Trophoblast cell (in vitro differentiated cells and primary cell): Measurements from ENCODE around the gene SPOP.

Experiments used
- DNase-seq, 2 donors: peaks; one replicate each; pipeline ENCODE4 v3.0.0-alpha.2; 2016
- H2AFZ ChIP-seq: 2 replicates; pipeline ENCODE4 v1.6.1; 2013; ENCODE audit warnings: low read length, moderate library complexity, mild to moderate bottlenecking; ENCODE audit not compliant: insufficient read depth, poor library complexity
- H2AK5ac ChIP-seq: 2 replicates; pipeline ENCODE4 v1.6.1; 2013; ENCODE audit warnings: mild to moderate bottlenecking, low read length
- H2BK120ac ChIP-seq: 2 replicates; pipeline ENCODE4 v1.6.1; 2013; ENCODE audit warnings: low read length, mild to moderate bottlenecking, moderate library complexity; ENCODE audit not compliant: insufficient read depth, poor library complexity
- H2BK12ac ChIP-seq: 2 replicates; pipeline ENCODE4 v1.6.1; 2013; ENCODE audit warnings: mild to moderate bottlenecking, low read length, moderate library complexity
- H2BK5ac ChIP-seq: 2 replicates; pipeline ENCODE4 v1.6.1; 2013; ENCODE audit warnings: low read length, low read depth, moderate library complexity, mild to moderate bottlenecking; ENCODE audit not compliant: poor library complexity
- H3K14ac ChIP-seq: 2 replicates; pipeline ENCODE4 v1.6.1; 2013; ENCODE audit warnings: mild to moderate bottlenecking, low read length
- H3K18ac ChIP-seq: 2 replicates; pipeline ENCODE4 v1.6.1; 2013; ENCODE audit warnings: mild to moderate bottlenecking, low read length
- H3K23ac ChIP-seq: 2 replicates; pipeline ENCODE4 v1.6.1; 2013; ENCODE audit warnings: low read length
- H3K27ac ChIP-seq: 2 replicates; pipeline ENCODE4 v1.5.1; 2013; ENCODE audit warnings: low read depth, mild to moderate bottlenecking, inconsistent platforms, low read length, moderate library complexity
- H3K27me3 ChIP-seq: 2 replicates; pipeline ENCODE4 v1.6.1; 2013; ENCODE audit warnings: inconsistent platforms, mild to moderate bottlenecking, low read length, moderate library complexity; ENCODE audit not compliant: insufficient read depth
- H3K36me3 ChIP-seq, 2 experiments: 1 replicate in 1 of 2; 2 replicates in 1 of 2; pipeline ENCODE4 v1.6.1; 2013; ENCODE audit warnings: low read length in 2 of 2, mild to moderate bottlenecking in 2 of 2, moderate library complexity in 1 of 2; ENCODE audit not compliant: insufficient read depth in 2 of 2, control insufficient read depth in 1 of 2
- H3K4ac ChIP-seq: 2 replicates; pipeline ENCODE4 v1.6.1; 2013; ENCODE audit warnings: low read depth, mild to moderate bottlenecking, low read length, moderate library complexity
- H3K4me1 ChIP-seq, 2 experiments: 1 replicate in 1 of 2; 2 replicates in 1 of 2; pipeline ENCODE4 v1.6.1; 2013; ENCODE audit warnings: low read length in 2 of 2, mild to moderate bottlenecking in 2 of 2, moderate library complexity in 1 of 2; ENCODE audit not compliant: insufficient read depth in 2 of 2, control insufficient read depth in 1 of 2
- H3K4me2 ChIP-seq: 2 replicates; pipeline ENCODE4 v1.6.1; 2013; ENCODE audit warnings: inconsistent platforms, mild to moderate bottlenecking, low read length, moderate library complexity
- H3K4me3 ChIP-seq: 2 replicates; pipeline ENCODE4 v1.5.1; 2013; ENCODE audit warnings: mild to moderate bottlenecking, low read depth, low read length, inconsistent platforms
- H3K79me1 ChIP-seq: one replicate; pipeline ENCODE4 v1.6.1; 2013; ENCODE audit warnings: low read length
- H3K79me2 ChIP-seq: 2 replicates; pipeline ENCODE4 v1.6.1; 2013; ENCODE audit warnings: low read length, mild to moderate bottlenecking; ENCODE audit not compliant: control insufficient read depth, insufficient read depth, poor library complexity
- H3K9ac ChIP-seq: 2 replicates; pipeline ENCODE4 v1.6.1; 2013; ENCODE audit warnings: mild to moderate bottlenecking, low read length
- H3K9me3 ChIP-seq: 2 replicates; pipeline ENCODE4 v1.6.1; 2013; ENCODE audit warnings: low read depth, mild to moderate bottlenecking, control low read depth, inconsistent platforms, low read length; ENCODE audit not compliant: insufficient read depth
- H4K12ac ChIP-seq: 2 replicates; pipeline ENCODE4 v1.6.1; 2013; ENCODE audit warnings: low read depth, mild to moderate bottlenecking, low read length, moderate library complexity
- H4K8ac ChIP-seq: 2 replicates; pipeline ENCODE4 v1.6.1; 2013; ENCODE audit warnings: low read depth, mild to moderate bottlenecking, low read length, moderate library complexity
- H4K91ac ChIP-seq: one replicate; pipeline ENCODE4 v1.6.1; 2013; ENCODE audit warnings: low read depth, mild to moderate bottlenecking, low read length, moderate library complexity
- WGBS: extraction: QIAGEN DNeasy Blood & Tissue Kit; methylation state at CpG from one replicate; pipeline ENCODE4 v1.1.7; 2013; ENCODE audit warnings: missing lambda C conversion rate; ENCODE audit not compliant: insufficient read length, insufficient coverage; ENCODE audit errors: extremely low coverage; 5-methylcytosine and 5-hydroxymethylcytosine counted together

Gene SPOP

DNA sequence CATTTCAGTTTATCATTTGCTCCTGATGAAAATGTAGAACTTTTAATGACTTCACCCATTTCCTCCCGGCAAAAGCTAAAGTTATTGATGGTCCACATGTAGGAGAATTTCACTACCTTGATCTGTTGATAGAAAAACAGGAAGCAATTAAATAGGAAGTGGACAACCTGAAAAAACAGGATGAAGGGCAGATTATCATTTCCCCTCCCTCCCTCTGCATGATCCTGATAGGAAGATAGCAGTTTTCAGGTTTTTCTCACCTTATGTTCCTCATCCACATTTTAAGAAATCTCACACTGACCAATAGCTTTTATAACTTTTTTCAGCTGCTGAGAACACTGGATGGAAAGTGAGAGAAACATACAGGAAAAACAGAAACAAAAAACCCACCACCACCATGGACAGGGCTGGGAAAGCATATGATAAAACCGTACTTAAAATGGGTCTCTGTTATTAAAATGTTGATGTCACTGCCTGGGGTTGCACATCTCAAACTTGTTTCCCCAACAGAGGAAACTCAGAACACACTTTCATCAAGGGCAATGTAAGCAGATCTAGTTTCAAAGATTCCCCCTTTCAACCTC is 55.9 kb downstream of the SPOP start:
- Histone ChIP-seq H2AK5ac (no peak overlapping the region), H2BK12ac (no peak overlapping the region), H2AFZ (no peak overlapping the region), H3K4ac (no peak overlapping the region), H4K8ac (no peak overlapping the region), H3K27me3 (no peaks in the 10 kb centered on the region), H3K23ac (no peak overlapping the region), H3K14ac (no peak overlapping the region), H3K9ac (no peak overlapping the region), H3K79me2 (no peaks in the 10 kb centered on the region), H3K9me3 (no peaks in the 10 kb centered on the region), H3K36me3 (peaks cover 7 to 14% of the 10 kb centered on the region in 2 experiments), H2BK5ac (no peak overlapping the region), H3K18ac (no peak overlapping the region), H4K91ac (no peak overlapping the region), H2BK120ac (no peak overlapping the region), H3K27ac (no peak overlapping the region), H3K4me1 (peaks cover 0 to 2% of the 10 kb centered on the region in 2 experiments), H3K4me3 (no peak overlapping the region), H3K4me2 (no peak overlapping the region), H3K79me1 (no peaks in the 10 kb centered on the region), H4K12ac (no peak overlapping the region)
- DNase-seq, result no peak
- no CpG with 5 or more reads among the region's 2 CpGs for WGBS

DNA sequence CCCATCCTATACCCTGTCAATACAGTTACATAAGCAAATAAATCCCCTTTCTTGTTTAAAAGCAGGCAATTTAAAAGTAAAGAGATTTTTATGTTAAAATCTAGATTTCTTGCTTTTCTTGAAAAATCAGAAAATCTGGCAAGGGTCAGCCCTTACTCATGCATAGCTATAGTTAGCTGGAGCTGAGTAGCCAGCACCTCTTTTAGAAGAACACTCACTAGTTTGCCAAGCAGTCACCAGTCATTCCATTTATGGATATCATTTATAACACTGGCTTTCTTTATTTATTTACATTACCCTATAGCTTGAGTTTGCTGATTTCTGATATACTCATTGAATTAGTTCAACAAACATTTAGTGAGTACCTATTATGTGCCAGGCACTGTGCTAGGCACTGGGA is 56.5 kb downstream of the SPOP start:
- no peaks in the 10 kb centered on the region for H3K79me2 ChIP-seq
- H3K36me3 ChIP-seq, result peaks cover 6 to 19% of the 10 kb centered on the region in 2 experiments
- H3K4me2 ChIP-seq, result no peak overlapping the region
- no peak overlapping the region for H3K9ac ChIP-seq
- no peak overlapping the region for H3K4ac ChIP-seq
- H2AK5ac ChIP-seq, result no peak overlapping the region
- no peak overlapping the region for H2BK5ac ChIP-seq
- no peak overlapping the region for H2AFZ ChIP-seq
- H4K8ac ChIP-seq, result no peak overlapping the region
- H2BK120ac ChIP-seq, result no peak overlapping the region
- H4K12ac ChIP-seq, result no peak overlapping the region
- H4K91ac ChIP-seq, result no peak overlapping the region
- DNase-seq, result no peak
- no peaks in the 10 kb centered on the region for H3K4me1 ChIP-seq
- no peak overlapping the region for H2BK12ac ChIP-seq
- H3K4me3 ChIP-seq, result no peak overlapping the region
- no peaks in the 10 kb centered on the region for H3K9me3 ChIP-seq
- no peaks in the 10 kb centered on the region for H3K79me1 ChIP-seq
- H3K18ac ChIP-seq, result no peak overlapping the region
- no peak overlapping the region for H3K27ac ChIP-seq
- H3K27me3 ChIP-seq, result no peaks in the 10 kb centered on the region
- H3K14ac ChIP-seq, result no peak overlapping the region
- no peak overlapping the region for H3K23ac ChIP-seq

DNA sequence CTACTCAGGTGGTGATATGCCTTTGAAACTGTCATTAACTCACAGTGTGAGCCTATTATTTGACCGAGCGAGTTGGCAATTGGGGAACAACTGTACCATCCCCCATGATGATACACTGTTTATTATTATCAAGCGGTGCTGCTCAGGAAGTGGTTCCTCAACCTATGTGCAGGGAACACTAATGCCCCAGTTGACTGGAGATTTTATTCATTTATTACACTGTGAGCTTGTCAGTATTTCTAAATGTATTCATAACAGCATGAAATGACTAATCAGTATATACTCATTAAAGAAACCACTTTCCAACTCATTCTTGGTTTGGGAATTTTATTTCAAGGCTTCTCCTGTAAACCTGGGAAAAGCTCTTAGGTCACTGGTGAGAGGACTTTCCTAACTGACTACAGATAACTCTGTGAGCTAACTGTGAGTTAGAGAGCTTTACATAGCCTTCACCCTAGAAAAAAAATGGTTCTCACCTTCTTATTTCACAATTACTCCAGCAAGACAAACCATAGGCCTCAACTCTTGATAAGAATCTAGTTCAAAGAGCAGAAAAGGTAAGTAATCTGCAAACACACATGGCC is 59.8 kb downstream of the SPOP start:
- Histone ChIP-seq H4K12ac (no peak overlapping the region), H3K4ac (no peak overlapping the region), H3K4me1 (no peaks in the 10 kb centered on the region), H3K27me3 (no peaks in the 10 kb centered on the region), H4K8ac (no peak overlapping the region), H3K9me3 (no peaks in the 10 kb centered on the region), H3K14ac (no peak overlapping the region), H3K4me2 (no peak overlapping the region), H3K36me3 (peaks cover 4 to 19% of the 10 kb centered on the region in 2 experiments), H3K9ac (no peak overlapping the region), H2BK12ac (no peak overlapping the region), H2BK5ac (no peak overlapping the region), H4K91ac (no peak overlapping the region), H2AFZ (no peak overlapping the region), H3K79me2 (no peaks in the 10 kb centered on the region), H3K23ac (no peak overlapping the region), H2AK5ac (no peak overlapping the region), H3K18ac (no peak overlapping the region), H3K27ac (no peak overlapping the region), H3K79me1 (no peaks in the 10 kb centered on the region), H2BK120ac (no peak overlapping the region), H3K4me3 (no peak overlapping the region)
- no CpG with 5 or more reads among the region's 3 CpGs for WGBS
- DNase-seq, result no peak

DNA sequence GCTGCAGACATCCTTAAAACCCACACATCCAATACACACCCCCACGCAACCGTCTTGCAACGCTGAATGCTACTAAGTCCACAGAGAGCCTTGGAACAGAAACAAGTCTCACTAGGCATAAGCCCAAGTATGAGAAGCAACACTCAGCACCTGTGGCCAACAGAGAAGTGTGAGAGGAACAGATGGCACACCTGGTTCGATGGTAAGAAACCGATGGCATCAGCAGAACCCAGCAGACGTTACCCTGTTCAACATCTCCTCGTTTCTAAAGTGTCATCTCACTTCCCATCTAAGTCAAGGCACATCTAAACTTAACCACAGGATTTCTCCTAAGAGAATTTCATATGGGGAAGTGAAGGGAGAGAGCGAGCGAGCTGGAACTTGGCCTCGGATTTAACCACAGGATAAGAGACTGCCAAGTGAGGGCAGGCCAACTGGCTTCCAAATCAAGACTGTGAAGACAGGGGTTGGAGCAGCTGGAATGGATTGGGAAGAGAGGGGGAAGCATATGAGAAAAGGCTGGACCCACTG is 61.2 kb downstream of the SPOP start:
- no peak overlapping the region for H2BK120ac ChIP-seq
- no CpG with 5 or more reads among the region's 10 CpGs for WGBS
- no peak overlapping the region for H2AK5ac ChIP-seq
- no peak overlapping the region for H3K14ac ChIP-seq
- no peaks in the 10 kb centered on the region for H3K9me3 ChIP-seq
- H3K4me2 ChIP-seq, result no peak overlapping the region
- no peak overlapping the region for H2BK5ac ChIP-seq
- H3K79me2 ChIP-seq, result no peaks in the 10 kb centered on the region
- H3K79me1 ChIP-seq, result no peaks in the 10 kb centered on the region
- H4K91ac ChIP-seq, result no peak overlapping the region
- H4K12ac ChIP-seq, result no peak overlapping the region
- H3K4me3 ChIP-seq, result no peak overlapping the region
- H3K4ac ChIP-seq, result no peak overlapping the region
- no peaks in the 10 kb centered on the region for H3K27me3 ChIP-seq
- H3K23ac ChIP-seq, result no peak overlapping the region
- no peak overlapping the region for H2AFZ ChIP-seq
- H3K9ac ChIP-seq, result no peak overlapping the region
- no peak overlapping the region for H3K27ac ChIP-seq
- peaks cover 4 to 19% of the 10 kb centered on the region in 2 experiments for H3K36me3 ChIP-seq
- no peak for DNase-seq
- no peak overlapping the region for H4K8ac ChIP-seq
- no peaks in the 10 kb centered on the region for H3K4me1 ChIP-seq
- H3K18ac ChIP-seq, result no peak overlapping the region
- no peak overlapping the region for H2BK12ac ChIP-seq
